ENCODE results near the gene CLPTM1. TPM values are rescaled to one million over a fixed set of nuclear protein-coding genes. Genes with fewer than 3 reads are reported as not detected.

CLPTM1 gene
- total RNA-seq, 4 donors from 2014 or later = 61.3 to 116 (median 89.4) TPM

DNA sequence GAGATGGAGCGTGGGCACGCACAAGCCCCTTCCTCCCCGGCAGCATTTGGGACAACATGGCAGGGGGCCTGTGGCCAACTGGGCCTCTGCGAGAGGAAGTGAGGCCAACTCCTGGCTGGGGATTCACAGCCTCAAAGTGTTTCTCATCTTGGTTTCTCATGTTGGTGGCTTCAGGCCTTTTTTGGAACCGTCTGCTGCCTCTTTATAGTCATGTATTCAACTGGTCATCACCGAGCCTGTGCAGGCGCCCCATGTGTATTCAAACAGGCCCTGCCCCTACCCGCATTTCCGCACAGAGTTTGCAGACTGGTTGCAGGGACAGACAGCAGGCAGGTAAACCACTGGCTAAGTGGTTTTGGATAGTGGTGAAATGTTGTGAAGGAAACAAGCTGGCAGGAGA is 28.8 kb downstream of the CLPTM1 start:
- DNase-seq (no peak), ATAC-seq (no peak)
- no peaks in the 10 kb centered on the region for H3K4me1 ChIP-seq
- no peaks in the 10 kb centered on the region for H3K9me3 ChIP-seq
- in situ Hi-C loops (cut with MboI; ENCODE audit: low sequenced_read_pairs in 4 of 4) = no loop called here
- H3K27me3 ChIP-seq = no peaks in the 10 kb centered on the region
- intact Hi-C loops (cut with DNase I; ENCODE audit: low total_unique reads) = no loop called here
- no peak for TF ChIP-seq POLR2A (IDR thresholded peaks at IDR 0.05)
- no peak overlapping the region for H3K27ac ChIP-seq
- no peak overlapping the region for H3K4me3 ChIP-seq
- H3K36me3 ChIP-seq = peaks cover 0 to 54% of the 10 kb centered on the region in 2 donors

DNA sequence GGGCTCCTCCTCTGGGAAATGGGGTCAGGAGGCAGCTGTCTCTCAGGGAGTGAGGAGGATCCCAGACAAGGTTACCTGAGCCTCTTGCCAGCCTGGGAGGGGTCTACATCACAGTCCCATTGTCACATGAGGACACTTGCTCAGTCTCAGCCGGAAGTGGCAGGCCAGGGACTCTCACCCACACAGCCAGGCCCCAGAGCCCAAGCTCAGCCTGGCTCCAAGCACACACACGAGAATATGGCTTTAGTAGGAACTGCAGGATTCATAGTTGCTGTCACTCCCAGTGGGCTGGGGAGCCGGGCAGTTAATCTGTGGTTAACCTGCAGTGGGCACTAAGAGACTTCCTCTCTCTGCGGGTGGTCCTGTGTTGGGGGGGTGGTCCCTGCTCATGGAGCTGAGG is 30.3 kb downstream of the CLPTM1 start:
- intact Hi-C loops (cut with DNase I; ENCODE audit: low total_unique reads) (no loop called here), in situ Hi-C loops (cut with MboI; ENCODE audit: low sequenced_read_pairs in 4 of 4) (no loop called here)
- Histone ChIP-seq H3K9me3 (no peaks in the 10 kb centered on the region), H3K4me1 (no peaks in the 10 kb centered on the region), H3K27ac (no peak overlapping the region), H3K4me3 (no peak overlapping the region), H3K27me3 (no peaks in the 10 kb centered on the region), H3K36me3 (peaks cover 0 to 54% of the 10 kb centered on the region in 2 donors)
- no peak for ATAC-seq
- DNase-seq = no peak
- no peak for TF ChIP-seq POLR2A (IDR thresholded peaks at IDR 0.05)
- TF ChIP-seq, protein P1, sequence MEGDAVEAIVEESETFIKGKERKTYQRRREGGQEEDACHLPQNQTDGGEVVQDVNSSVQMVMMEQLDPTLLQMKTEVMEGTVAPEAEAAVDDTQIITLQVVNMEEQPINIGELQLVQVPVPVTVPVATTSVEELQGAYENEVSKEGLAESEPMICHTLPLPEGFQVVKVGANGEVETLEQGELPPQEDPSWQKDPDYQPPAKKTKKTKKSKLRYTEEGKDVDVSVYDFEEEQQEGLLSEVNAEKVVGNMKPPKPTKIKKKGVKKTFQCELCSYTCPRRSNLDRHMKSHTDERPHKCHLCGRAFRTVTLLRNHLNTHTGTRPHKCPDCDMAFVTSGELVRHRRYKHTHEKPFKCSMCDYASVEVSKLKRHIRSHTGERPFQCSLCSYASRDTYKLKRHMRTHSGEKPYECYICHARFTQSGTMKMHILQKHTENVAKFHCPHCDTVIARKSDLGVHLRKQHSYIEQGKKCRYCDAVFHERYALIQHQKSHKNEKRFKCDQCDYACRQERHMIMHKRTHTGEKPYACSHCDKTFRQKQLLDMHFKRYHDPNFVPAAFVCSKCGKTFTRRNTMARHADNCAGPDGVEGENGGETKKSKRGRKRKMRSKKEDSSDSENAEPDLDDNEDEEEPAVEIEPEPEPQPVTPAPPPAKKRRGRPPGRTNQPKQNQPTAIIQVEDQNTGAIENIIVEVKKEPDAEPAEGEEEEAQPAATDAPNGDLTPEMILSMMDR (IDR thresholded peaks at IDR 0.05 in 4 of 5, conservative IDR thresholded peaks at IDR 0.05 in 1 of 5) = no peak

DNA sequence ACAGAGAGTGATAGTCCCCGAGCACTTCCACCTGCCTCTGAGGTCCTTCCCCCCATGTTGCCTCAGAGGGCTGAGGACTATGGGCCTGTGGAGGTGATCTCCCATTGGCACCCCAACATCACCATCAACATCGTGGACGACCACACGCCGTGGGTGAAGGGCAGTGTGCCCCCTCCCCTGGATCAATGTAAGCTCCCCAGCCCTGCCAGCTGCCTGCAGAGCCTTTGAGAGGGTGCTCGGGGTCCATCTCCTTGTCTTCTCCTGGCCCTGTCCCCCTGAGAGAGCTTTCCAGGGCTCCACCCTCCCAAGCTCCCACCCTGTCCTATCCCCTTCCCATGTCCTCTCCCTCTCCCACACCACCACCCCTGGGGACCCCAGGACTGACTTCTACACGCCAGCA is 31.2 kb downstream of the CLPTM1 start:
- intact Hi-C loops (cut with DNase I; ENCODE audit: low total_unique reads) = no loop called here
- no peak overlapping the region for H3K4me3 ChIP-seq

DNA sequence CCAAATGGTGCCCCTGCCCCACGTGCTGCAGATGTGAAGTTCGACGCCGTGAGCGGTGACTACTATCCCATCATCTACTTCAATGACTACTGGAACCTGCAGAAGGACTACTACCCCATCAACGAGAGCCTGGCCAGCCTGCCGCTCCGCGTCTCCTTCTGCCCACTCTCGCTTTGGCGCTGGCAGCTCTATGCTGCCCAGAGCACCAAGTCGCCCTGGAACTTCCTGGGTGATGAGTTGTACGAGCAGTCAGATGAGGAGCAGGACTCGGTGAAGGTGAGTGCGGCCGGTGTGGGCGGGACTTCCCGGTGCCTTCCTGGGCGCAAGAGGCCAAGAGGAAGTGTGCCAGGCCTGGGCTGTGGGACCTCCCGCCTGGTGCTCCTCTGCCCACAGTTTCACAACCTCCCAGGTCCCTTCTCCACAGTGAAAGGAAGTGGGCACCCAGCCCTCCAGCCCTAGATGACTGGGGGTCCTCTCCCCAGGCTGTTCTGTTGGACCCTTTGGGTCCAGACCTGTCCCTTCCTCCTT is 32.0 kb downstream of the CLPTM1 start:
- DNase-seq = no peak
- intact Hi-C loops (cut with DNase I; ENCODE audit: low total_unique reads) = no loop called here
- no peaks in the 10 kb centered on the region for H3K9me3 ChIP-seq
- H3K4me1 ChIP-seq = no peaks in the 10 kb centered on the region
- ATAC-seq = no peak
- no peaks in the 10 kb centered on the region for H3K27me3 ChIP-seq
- H3K27ac ChIP-seq = no peak overlapping the region
- TF ChIP-seq, protein P1 (IDR thresholded peaks at IDR 0.05 in 4 of 5, conservative IDR thresholded peaks at IDR 0.05 in 1 of 5) = no peak
- TF ChIP-seq POLR2A (IDR thresholded peaks at IDR 0.05) = no peak
- in situ Hi-C loops (cut with MboI; ENCODE audit: low sequenced_read_pairs in 4 of 4) = no loop called here
- H3K4me3 ChIP-seq = no peak overlapping the region
- H3K36me3 ChIP-seq = peaks cover 0 to 61% of the 10 kb centered on the region in 2 donors

More for the DNA sequence above, 31.2 kb downstream of the CLPTM1 start:
- ATAC-seq (no peak), DNase-seq (no peak)
- H3K36me3 ChIP-seq = peaks cover 0 to 58% of the 10 kb centered on the region in 2 donors
- TF ChIP-seq, protein P1 (IDR thresholded peaks at IDR 0.05 in 4 of 5, conservative IDR thresholded peaks at IDR 0.05 in 1 of 5) = no peak
- no peak for TF ChIP-seq POLR2A (IDR thresholded peaks at IDR 0.05)
- in situ Hi-C loops (cut with MboI; ENCODE audit: low sequenced_read_pairs in 4 of 4) = no loop called here
- H3K9me3 ChIP-seq = no peaks in the 10 kb centered on the region
- no peaks in the 10 kb centered on the region for H3K4me1 ChIP-seq
- H3K27ac ChIP-seq = no peak overlapping the region
- no peaks in the 10 kb centered on the region for H3K27me3 ChIP-seq

DNA sequence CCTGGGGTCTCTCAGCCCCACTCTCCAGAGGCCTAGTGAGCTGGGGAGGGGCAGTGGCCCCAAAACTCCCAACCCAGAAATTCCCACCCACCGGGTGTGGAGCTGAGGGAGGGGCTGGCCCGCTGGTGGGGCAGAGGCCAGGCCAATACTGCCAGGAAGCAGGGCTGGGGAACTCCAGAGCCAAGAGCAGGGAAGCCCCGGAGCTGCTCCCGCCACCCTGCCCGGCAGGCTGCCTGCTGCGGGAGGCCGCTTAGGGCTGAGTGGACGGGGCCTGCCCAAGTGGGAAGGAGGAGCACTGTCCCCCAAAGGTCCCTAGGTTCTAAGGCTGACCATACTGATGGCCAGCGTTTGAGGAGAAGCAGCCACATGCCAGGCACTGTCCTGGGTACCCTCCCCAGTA is 33.1 kb downstream of the CLPTM1 start:
- Histone ChIP-seq H3K27me3 (no peaks in the 10 kb centered on the region), H3K36me3 (peaks cover 0 to 69% of the 10 kb centered on the region in 2 donors), H3K4me1 (no peaks in the 10 kb centered on the region), H3K4me3 (no peak overlapping the region), H3K9me3 (no peaks in the 10 kb centered on the region), H3K27ac (no peak overlapping the region)
- ATAC-seq (no peak), DNase-seq (no peak)
- in situ Hi-C loops (cut with MboI; ENCODE audit: low sequenced_read_pairs in 4 of 4) (no loop called here), intact Hi-C loops (cut with DNase I; ENCODE audit: low total_unique reads) (no loop called here)
- TF ChIP-seq, protein P1 (IDR thresholded peaks at IDR 0.05 in 4 of 5, conservative IDR thresholded peaks at IDR 0.05 in 1 of 5) = no peak
- TF ChIP-seq POLR2A (IDR thresholded peaks at IDR 0.05) = no peak

Data from gastrocnemius medialis (tissue), 4 donors.